ENCODE data around the gene SLC7A9. TPM values are rescaled to one million over a fixed set of nuclear protein-coding genes. Genes with fewer than 3 reads are reported as not detected.

SLC7A9 gene
- polyA plus RNA-seq, 1 donor (not counting 4 experiments of a cell fraction or from before 2014, with no cell fraction given), result 0.20 TPM

- Histone ChIP-seq H3K27me3 (ENCODE audit: control insufficient read depth, extremely low read depth, insufficient read depth, low read length) (no peaks in the 10 kb centered on the region), H3K9me1 (ENCODE audit: control insufficient read depth, extremely low read depth, insufficient read depth, low read length) (no peaks in the 10 kb centered on the region), H3K36me3 (ENCODE audit: control insufficient read depth in 2 of 2, extremely low read depth in 1 of 2, insufficient read depth in 2 of 2, low read length in 2 of 2) (peaks cover 0 to 7% of the 10 kb centered on the region in 2 experiments), H4K20me1 (ENCODE audit: control insufficient read depth, extremely low read depth, insufficient read depth, low read length) (no peaks in the 10 kb centered on the region), H3K4me1 (ENCODE audit: control insufficient read depth, extremely low read depth, insufficient read depth, low read length) (no peaks in the 10 kb centered on the region), H3K4me3 (ENCODE audit: control insufficient read depth in 2 of 3, extremely low read depth in 1 of 3, insufficient read depth in 2 of 3, low read depth in 1 of 3, low read length in 3 of 3) (no peak overlapping the region), H2AFZ (ENCODE audit: control insufficient read depth, low read length) (no peak overlapping the region), H3K27ac (ENCODE audit: control insufficient read depth, insufficient read depth, low read length) (no peak overlapping the region), H3K9me3 (ENCODE audit: control insufficient read depth, low read depth, low read length) (no peaks in the 10 kb centered on the region), H3K4me2 (ENCODE audit: control insufficient read depth, extremely low read depth, insufficient read depth, low read depth, low read length) (no peak overlapping the region), H3K79me2 (ENCODE audit: control insufficient read depth, insufficient read depth, low read length) (no peaks in the 10 kb centered on the region), H3K9ac (ENCODE audit: control insufficient read depth, extremely low read depth, insufficient read depth, low read length) (no peak overlapping the region)
- no peak for TF ChIP-seq CTCF (optimal IDR thresholded peaks at IDR 0.05 in 1 of 3, IDR thresholded peaks at IDR 0.05 in 1 of 3, conservative IDR thresholded peaks at IDR 0.05 in 1 of 3; ENCODE audit: extremely low read depth in 1 of 3, insufficient read depth in 2 of 3, low read length in 3 of 3)
- TF ChIP-seq EZH2 (IDR thresholded peaks at IDR 0.05; ENCODE audit: low read length), result no peak
- FAIRE-seq (no peak), DNase-seq (ENCODE audit: low read depth, low spot score) (no peak)
- dilution Hi-C loops (cut with MboI; ENCODE audit: extremely low pct_ligation_motif_present, low sequenced_read_pairs), result no loop called here
These were observed 45.5 kb upstream of the SLC7A9 start for GRCh38 chr19:32914879-32915660.

GRCh38 chr19:32911467-32911866, 41.9 kb upstream of the SLC7A9 start:
- Histone ChIP-seq H3K9ac (ENCODE audit: control insufficient read depth, extremely low read depth, insufficient read depth, low read length) (no peak overlapping the region), H3K36me3 (ENCODE audit: control insufficient read depth in 2 of 2, extremely low read depth in 1 of 2, insufficient read depth in 2 of 2, low read length in 2 of 2) (peaks cover 0 to 2% of the 10 kb centered on the region in 2 experiments), H3K4me1 (ENCODE audit: control insufficient read depth, extremely low read depth, insufficient read depth, low read length) (peaks cover 3% of the 10 kb centered on the region), H3K27me3 (ENCODE audit: control insufficient read depth, extremely low read depth, insufficient read depth, low read length) (no peaks in the 10 kb centered on the region), H3K79me2 (ENCODE audit: control insufficient read depth, insufficient read depth, low read length) (no peaks in the 10 kb centered on the region), H3K9me1 (ENCODE audit: control insufficient read depth, extremely low read depth, insufficient read depth, low read length) (no peaks in the 10 kb centered on the region), H4K20me1 (ENCODE audit: control insufficient read depth, extremely low read depth, insufficient read depth, low read length) (no peaks in the 10 kb centered on the region), H3K27ac (ENCODE audit: control insufficient read depth, insufficient read depth, low read length) (no peak overlapping the region), H3K4me2 (ENCODE audit: control insufficient read depth, extremely low read depth, insufficient read depth, low read depth, low read length) (no peak overlapping the region), H2AFZ (ENCODE audit: control insufficient read depth, low read length) (no peak overlapping the region), H3K4me3 (ENCODE audit: control insufficient read depth in 2 of 3, extremely low read depth in 1 of 3, insufficient read depth in 2 of 3, low read depth in 1 of 3, low read length in 3 of 3) (no peak overlapping the region), H3K9me3 (ENCODE audit: control insufficient read depth, low read depth, low read length) (no peaks in the 10 kb centered on the region)
- no peak for FAIRE-seq
- no peak for TF ChIP-seq CTCF (optimal IDR thresholded peaks at IDR 0.05 in 1 of 3, IDR thresholded peaks at IDR 0.05 in 1 of 3, conservative IDR thresholded peaks at IDR 0.05 in 1 of 3; ENCODE audit: extremely low read depth in 1 of 3, insufficient read depth in 2 of 3, low read length in 3 of 3)
- TF ChIP-seq EZH2 (IDR thresholded peaks at IDR 0.05; ENCODE audit: low read length), result no peak
- dilution Hi-C loops (cut with MboI; ENCODE audit: extremely low pct_ligation_motif_present, low sequenced_read_pairs), result no loop called here
- no peak for DNase-seq (ENCODE audit: low read depth, low spot score)

Measured in keratinocyte (primary cell).